GM12872 (cell line): Measurements from ENCODE around the gene REG4.
A peak's percentile ranks its signal among the peaks of the same experiment; 100 is the strongest.

ENCODE experiments used
- TF ChIP-seq, protein P1 (sequence below): IDR thresholded peaks from 3 replicates; pipeline ENCODE4 v1.5.1; 2011; ENCODE audit warnings: low read depth, mild to moderate bottlenecking, low read length, moderate library complexity; ENCODE audit not compliant: insufficient read depth

The REG4 gene

DNA sequence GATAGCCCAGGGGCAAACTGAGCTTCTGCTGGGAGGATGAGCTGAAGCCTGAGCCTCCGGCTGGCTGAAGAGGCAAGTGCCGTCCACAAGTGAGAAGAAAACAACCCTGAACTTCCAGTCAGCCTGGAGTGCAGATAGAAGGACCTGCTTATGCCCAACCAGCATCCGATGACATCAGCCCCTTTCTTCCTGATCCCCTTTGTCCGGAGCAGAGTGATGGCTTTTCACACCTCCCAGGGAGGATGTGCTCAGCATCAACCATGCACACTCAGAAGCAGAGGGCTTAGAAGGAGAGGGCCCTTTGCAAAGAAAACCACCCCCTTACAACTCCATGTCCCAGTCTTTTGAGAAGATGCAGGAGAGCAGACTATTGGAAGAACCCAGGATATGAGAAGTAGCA is 23.7 kb upstream of the REG4 start:
- TF ChIP-seq, protein P1, sequence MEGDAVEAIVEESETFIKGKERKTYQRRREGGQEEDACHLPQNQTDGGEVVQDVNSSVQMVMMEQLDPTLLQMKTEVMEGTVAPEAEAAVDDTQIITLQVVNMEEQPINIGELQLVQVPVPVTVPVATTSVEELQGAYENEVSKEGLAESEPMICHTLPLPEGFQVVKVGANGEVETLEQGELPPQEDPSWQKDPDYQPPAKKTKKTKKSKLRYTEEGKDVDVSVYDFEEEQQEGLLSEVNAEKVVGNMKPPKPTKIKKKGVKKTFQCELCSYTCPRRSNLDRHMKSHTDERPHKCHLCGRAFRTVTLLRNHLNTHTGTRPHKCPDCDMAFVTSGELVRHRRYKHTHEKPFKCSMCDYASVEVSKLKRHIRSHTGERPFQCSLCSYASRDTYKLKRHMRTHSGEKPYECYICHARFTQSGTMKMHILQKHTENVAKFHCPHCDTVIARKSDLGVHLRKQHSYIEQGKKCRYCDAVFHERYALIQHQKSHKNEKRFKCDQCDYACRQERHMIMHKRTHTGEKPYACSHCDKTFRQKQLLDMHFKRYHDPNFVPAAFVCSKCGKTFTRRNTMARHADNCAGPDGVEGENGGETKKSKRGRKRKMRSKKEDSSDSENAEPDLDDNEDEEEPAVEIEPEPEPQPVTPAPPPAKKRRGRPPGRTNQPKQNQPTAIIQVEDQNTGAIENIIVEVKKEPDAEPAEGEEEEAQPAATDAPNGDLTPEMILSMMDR = no peak

DNA sequence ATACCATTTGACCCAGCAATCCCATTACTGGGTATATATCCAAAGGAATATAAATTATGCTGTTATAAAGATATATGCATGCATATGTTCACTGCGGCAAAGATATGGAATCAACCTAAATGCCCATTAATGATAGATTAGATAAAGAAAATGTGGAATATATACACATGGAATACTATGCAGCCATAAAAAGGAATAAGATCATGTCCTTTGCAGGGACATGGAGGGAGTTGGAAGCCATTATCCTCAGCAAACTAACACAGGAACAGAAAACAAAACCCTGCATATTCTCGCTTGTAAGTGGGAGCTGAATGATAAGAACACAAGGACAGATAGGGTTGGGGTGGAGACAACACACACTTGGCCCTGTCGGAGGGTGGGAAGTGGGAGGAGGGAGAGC is 19.8 kb upstream of the REG4 start:
- TF ChIP-seq, protein P1 = no peak

DNA sequence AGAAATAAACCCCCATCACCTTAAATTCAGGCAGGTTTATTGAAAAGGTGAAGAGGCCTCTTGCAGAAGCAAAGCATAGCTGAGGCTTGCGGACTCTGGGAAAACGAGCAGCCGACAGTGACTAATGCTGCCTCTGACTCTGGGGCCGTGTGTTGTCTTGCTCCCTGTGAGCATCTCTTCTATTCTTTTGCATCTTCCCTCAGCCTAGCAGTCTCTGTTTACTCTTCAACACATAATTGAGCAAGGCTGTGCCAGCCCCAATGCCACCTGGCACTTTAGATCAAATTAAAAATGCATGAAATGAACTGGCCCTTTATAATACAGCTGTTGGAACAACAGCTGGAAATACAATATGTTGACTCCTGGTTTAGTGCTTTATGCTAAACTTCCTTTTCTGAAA is 18.4 kb upstream of the REG4 start:
- TF ChIP-seq, protein P1 = no peak

DNA sequence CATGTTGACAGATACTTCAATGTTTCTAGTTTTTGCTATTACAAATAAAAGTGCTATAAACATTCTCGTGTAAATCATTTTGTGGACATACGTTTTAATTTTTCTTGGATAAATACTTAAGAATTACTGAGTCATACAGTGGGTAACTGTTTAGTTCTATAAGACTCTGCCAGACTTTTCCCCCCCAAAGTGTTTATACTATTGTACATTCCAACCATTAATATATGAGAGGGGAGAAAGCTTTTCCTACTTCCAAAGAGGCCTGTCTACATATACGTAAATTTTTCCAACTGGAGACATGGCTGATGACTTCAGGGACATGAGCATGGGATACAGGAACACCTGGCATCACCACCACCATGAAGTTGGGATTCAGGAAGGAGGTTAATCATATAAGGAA is 17.0 kb upstream of the REG4 start:
- TF ChIP-seq, protein P1 = no peak

DNA sequence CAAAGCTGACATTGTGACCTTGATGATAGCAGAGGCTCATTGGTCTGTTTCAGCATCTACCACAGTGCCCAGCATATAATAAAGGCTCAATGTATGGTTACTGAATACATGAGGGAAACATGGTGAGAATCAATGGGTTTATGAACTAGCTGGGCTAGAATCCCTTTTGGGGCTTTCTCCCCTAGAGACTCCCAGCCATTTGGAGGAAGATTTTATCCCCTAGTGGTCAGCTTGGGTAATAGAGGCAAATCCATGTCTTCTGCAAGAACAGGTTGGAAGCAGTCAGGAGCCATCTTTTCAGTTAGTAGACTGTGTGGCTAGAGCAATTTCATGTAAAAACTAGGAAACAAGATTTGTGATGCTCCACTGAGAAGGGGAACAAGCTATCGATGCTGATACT is 15.8 kb upstream of the REG4 start:
- TF ChIP-seq, protein P1 = peak; percentile 64

DNA sequence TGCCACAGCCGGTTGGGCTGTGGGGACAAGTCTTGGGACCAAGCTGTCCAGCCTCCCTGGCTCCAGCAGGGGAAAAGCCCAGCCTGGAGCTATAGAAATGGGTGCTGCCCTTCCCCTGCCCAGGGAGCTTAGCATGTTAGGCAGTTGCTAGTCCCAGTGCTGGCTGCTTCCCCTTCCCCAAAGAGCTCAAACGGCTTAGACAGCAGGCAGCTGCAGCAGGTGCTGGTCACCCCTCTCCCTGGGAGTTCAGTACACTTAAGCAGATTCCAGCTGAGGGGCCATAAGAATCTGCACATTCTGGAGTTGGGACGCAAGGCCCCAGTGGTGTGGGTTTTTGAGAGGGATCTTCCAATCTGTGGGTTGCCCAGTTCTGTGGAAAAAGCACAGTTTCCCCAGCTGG is 11.1 kb upstream of the REG4 start:
- TF ChIP-seq, protein P1 = no peak

DNA sequence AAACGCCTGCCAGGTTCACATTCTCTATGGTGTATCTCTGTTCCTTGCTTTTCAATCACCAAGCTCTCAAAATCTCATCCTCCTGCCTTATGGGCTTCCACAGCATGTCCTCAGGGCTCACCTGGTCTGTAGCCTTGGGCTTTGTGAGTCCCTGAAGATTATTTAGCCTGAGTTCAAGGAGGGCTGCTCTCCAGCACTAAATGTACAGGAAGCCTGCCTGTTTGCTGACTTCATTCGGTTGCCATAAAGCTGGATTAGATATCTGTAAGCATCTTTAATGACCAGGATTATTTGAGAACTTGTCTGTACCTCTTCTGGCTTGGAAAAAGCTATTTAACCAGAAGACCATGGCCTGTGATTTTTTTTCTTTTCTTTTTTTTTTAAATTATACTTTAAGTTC is 6.9 kb upstream of the REG4 start:
- TF ChIP-seq, protein P1 = no peak

DNA sequence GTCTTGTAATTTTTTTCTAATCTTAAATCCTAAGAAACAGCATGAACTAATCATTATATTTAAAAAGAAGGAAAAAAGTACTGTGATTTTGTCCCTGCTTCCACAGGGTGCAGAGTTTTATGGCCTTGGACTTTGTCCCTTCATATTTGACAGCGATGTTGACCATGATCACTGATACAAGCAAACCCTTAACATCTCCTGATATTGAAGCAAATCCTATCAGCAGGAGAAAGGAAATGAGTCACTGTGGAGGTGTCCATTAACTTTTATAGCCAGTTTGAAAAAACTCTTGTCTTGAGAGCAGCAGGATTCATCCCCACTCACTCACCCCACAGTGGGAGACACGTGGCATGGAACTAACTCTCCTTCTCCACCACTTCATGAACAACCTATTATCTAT is 5.1 kb upstream of the REG4 start:
- TF ChIP-seq, protein P1 = no peak
